Activated naive CD4-positive, alpha-beta T cell treated with anti-CD3 and anti-CD28 coated beads, Interleukin-2, amount 10 ng/mL, durations not matched to agents 7 days and 5 days (primary cell): ENCODE data around the gene GBX1.

Source experiments
- CTCF ChIA-PET: fragments of 350-600 bp; sonication (Branson Sonifier 250); formaldehyde crosslinking; loops from one replicate; lab custom pipeline; 2021; ENCODE audit warnings: antibody characterized with exemption; lab: Charles Lee
- DNase-seq: peaks from one replicate; pipeline ENCODE4 v3.0.0-alpha.2; 2020
- H3K27ac Mint-ChIP-seq: one replicate; pipeline ENCODE4 v1.8.0; 2021; ENCODE audit warnings: mild to moderate bottlenecking, moderate library complexity, mixed read lengths
- H3K27me3 Mint-ChIP-seq: one replicate; pipeline ENCODE4 v1.8.0; 2021; ENCODE audit warnings: mild to moderate bottlenecking, mixed read lengths
- H3K36me3 Mint-ChIP-seq: one replicate; pipeline ENCODE4 v1.8.0; 2021; ENCODE audit warnings: mixed read lengths
- H3K4me1 Mint-ChIP-seq: one replicate; pipeline ENCODE4 v1.8.0; 2021; ENCODE audit warnings: mixed read lengths
- H3K4me3 Mint-ChIP-seq: one replicate; pipeline ENCODE4 v1.8.0; 2021; ENCODE audit warnings: mild to moderate bottlenecking, moderate library complexity, mixed read lengths
- H3K9me3 Mint-ChIP-seq: one replicate; pipeline ENCODE4 v1.8.0; 2021; ENCODE audit warnings: mixed read lengths

The GBX1 gene

DNA sequence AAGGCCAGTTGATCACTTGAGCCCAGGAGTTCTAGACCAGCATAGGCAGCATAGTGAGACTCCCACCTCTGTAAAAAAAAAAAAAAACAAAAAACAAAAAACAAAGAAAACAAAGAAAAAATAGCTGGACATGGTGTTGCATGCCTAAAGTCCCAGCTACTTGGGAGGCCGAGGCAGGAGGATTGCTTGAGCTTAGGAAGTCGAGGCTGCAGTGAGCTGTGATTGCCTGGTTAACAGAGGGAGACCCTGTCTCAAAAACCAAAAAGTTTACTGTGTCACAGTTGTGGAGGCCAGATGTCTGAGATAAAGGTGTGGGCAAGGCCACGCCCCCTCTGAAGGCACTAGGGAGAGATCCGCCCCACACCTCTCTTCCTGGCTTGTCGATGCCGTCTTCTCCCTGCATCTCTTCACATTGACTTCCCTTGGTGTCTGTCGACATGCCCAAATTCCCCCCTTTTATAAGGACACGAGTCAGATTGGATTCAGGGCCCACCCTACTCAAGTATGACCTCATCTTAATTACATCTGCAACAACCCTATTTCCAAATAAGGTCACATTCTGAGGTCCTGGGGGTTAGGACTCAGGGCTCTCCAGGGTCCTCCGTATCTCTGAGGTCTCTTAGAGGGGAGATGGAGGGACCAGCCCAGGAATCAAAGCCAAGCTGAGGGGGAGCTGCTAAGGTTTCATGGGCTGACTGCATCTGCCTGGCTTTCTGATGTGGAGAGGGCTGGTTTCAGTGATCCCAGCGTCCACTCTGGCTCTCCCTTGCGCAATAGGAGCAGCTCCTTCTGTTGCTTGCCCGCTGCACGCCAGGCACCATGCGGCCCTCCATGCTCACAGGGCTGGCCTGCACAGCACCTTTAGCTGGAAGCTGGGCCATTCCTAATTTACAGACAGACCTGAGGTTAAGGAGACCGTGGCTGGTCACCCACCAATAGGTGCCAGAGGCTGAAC lies 58.1 kb downstream of the GBX1 start:
- peaks cover 49% of the 10 kb centered on the region for H3K27me3 Mint-ChIP-seq
- H3K36me3 Mint-ChIP-seq: no peaks in the 10 kb centered on the region
- DNase-seq: no peak
- no peak overlapping the region for H3K27ac Mint-ChIP-seq
- no peak overlapping the region for H3K4me3 Mint-ChIP-seq
- peaks cover 3% of the 10 kb centered on the region for H3K4me1 Mint-ChIP-seq
- CTCF ChIA-PET: interaction anchor here (0.7 to 4.3 kb wide), 13 partner anchors 10 to 211 kb away, joined by 3 to 37 read pairs (median 5); partner anchors contain the start of gene ABCB8
- no peaks in the 10 kb centered on the region for H3K9me3 Mint-ChIP-seq

DNA sequence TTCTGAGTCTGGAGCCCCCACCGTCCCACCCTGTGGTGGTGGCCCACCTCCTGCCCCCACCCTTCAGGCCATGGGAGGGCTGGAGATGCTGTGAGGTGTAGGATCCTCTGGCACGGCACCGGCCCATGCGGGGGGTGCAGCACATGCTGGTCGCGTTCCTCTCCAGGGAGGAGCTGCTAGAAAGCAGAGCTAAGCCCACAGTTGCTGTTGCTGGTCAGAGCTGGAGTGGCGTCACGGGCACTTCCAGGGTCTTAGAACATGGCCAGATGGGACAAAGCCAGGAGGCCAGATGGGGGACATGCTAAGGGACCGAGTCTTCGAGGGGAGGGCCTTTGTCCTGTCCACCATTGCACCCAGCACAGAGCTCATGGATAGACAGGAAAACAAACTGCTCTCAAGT lies 59.6 kb downstream of the GBX1 start:
- no peak overlapping the region for H3K27ac Mint-ChIP-seq
- peaks cover 35% of the 10 kb centered on the region for H3K27me3 Mint-ChIP-seq
- CTCF ChIA-PET: interaction anchor here (1.2 to 2.6 kb wide), 4 partner anchors 17 to 210 kb away, joined by 3 to 10 read pairs (median 8); partner anchors contain the start of gene ABCB8
- H3K36me3 Mint-ChIP-seq: no peaks in the 10 kb centered on the region
- no peak for DNase-seq
- H3K9me3 Mint-ChIP-seq: no peaks in the 10 kb centered on the region
- no peak overlapping the region for H3K4me3 Mint-ChIP-seq
- peaks cover 3% of the 10 kb centered on the region for H3K4me1 Mint-ChIP-seq

DNA sequence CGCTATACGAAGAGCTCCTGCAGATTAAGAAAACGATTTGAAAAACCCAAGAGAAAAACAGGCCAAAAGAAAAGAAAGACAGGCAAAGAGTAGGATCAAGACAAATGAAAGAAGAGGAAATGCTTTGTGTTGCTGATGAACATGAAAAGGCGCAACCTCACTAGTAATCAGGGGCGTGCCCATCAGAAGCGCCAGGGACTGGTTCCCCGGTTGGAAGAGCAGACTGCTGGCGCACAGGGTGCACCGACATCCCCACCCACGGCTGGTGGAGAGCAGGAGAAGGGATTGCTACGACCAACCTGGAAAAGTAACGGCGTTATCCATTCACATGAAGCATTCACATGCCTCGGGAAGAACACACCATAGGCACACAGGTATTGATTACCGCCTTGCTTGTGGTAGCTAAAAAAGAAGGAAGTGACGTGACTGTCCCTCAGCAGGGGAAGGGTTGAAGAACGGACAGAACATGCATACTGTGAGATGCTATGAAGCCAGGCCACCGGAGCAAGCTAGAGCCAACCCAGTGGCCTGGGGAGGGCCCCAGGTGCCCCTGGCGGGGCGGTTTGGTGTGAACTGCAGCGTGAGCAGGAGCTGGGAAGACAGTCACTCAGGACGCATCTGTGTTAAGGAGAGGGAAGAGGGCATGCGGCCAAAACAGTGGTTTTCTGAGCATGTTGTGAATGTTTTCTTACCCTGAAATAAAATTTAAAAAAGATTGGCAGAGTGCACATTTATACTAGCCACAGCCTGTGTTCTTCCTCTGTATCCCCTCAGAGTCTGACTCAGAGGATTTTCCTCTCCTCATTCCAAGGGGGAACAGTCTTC lies 62.9 kb downstream of the GBX1 start:
- no peak overlapping the region for H3K27ac Mint-ChIP-seq
- H3K4me1 Mint-ChIP-seq: no peaks in the 10 kb centered on the region
- no peak overlapping the region for H3K4me3 Mint-ChIP-seq
- no peaks in the 10 kb centered on the region for H3K9me3 Mint-ChIP-seq
- DNase-seq: no peak
- peaks cover 6% of the 10 kb centered on the region for H3K27me3 Mint-ChIP-seq
- no peaks in the 10 kb centered on the region for H3K36me3 Mint-ChIP-seq
- CTCF ChIA-PET: interaction anchor here (1.3 to 3.0 kb wide), 3 partner anchors 7 to 19 kb away, joined by 3 to 14 read pairs (median 8); no protein-coding TSS in a partner anchor

DNA sequence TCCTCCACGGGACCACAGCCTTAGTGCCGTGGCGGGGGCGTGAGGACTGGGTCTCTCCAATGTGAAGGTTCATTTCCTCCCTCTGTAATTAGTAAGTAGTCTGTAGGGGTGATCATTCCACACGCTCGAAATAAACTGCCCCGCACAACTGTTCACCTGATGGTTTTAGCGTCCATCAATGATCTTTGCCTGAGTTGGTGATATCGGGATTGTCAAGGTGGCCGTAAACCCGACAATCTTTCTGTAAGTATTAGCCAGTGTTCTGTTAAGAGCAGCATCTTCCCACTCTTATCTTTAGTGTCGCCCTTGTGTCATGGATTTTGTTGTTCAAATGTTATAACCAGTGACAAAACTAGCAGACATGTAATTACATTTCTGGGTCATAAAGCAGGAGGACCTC lies 63.5 kb downstream of the GBX1 start:
- H3K36me3 Mint-ChIP-seq: no peaks in the 10 kb centered on the region
- H3K4me1 Mint-ChIP-seq: no peaks in the 10 kb centered on the region
- no peak overlapping the region for H3K4me3 Mint-ChIP-seq
- DNase-seq: no peak
- CTCF ChIA-PET: interaction anchor here (1.0 to 3.0 kb wide), 3 partner anchors 8 to 20 kb away, joined by 3 to 14 read pairs (median 8); no protein-coding TSS in a partner anchor
- peaks cover 6% of the 10 kb centered on the region for H3K27me3 Mint-ChIP-seq
- no peak overlapping the region for H3K27ac Mint-ChIP-seq
- H3K9me3 Mint-ChIP-seq: no peaks in the 10 kb centered on the region

DNA sequence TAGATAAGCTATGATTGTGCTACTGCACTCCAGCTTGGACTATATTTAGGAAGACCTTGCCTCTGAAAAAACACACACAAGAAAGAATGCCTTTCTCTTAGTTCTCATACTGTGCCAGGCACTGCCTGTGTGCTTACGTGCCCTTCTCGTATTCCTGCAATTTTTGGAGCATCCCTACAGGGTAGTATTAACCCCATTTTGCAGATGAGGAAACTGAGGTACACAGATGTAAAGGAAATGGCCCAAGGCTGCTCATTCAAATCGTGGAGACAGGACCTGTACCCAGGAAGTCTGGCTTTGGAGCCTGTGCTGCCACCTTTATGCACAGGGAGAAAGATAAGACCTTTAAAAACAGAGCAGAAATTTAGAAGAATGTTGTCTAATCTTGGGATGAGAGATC lies 64.5 kb downstream of the GBX1 start:
- no peak for DNase-seq
- H3K27me3 Mint-ChIP-seq: peaks cover 6% of the 10 kb centered on the region
- no peak overlapping the region for H3K4me3 Mint-ChIP-seq
- CTCF ChIA-PET: interaction anchor here (1.0 to 3.0 kb wide), 4 partner anchors 9 to 21 kb away, joined by 3 to 14 read pairs (median 6); no protein-coding TSS in a partner anchor
- no peaks in the 10 kb centered on the region for H3K36me3 Mint-ChIP-seq
- H3K4me1 Mint-ChIP-seq: no peaks in the 10 kb centered on the region
- no peak overlapping the region for H3K27ac Mint-ChIP-seq
- H3K9me3 Mint-ChIP-seq: no peaks in the 10 kb centered on the region

DNA sequence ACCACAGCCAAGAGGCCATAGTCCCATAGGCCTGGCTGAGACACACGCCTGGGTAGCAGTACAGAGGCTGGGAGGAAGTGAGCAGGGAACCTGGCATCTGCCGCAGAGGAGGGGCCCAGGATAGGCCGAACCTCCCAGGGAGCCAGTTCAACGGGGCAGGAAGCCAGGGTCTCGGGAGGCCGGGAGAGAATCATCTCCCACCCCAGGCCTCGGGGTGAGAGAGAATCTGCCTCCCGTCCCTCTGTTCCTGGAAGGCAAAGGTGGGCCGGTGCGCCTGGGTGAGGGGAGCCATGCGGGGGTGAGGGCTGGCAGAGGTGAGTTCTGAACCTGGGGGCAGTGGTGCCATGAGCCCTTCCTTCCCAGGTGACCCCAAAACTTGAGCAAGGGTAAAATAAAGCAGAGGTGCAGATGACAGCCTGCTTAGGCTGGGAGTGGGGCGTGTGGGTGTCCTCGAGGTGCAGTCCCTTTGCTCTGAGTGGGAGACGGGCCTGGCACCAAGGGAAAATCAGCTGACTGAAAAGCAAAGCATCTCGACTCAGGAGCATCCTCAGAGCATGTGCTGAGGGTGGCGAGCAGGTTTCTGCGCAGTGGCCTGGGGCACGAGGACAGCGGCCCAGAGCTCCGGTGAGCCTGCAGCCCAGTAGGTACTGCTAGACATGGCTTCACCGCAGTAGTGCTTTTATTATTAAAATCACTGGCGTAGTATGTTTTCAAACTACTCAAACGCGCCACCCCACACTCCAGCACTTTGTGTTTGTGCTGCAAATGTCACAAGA lies 65.7 kb downstream of the GBX1 start:
- CTCF ChIA-PET: interaction anchor here (3.0 kb wide), 1 partner anchor 10 kb away, joined by 14 read pairs; no protein-coding TSS in a partner anchor
- no peaks in the 10 kb centered on the region for H3K36me3 Mint-ChIP-seq
- no peak overlapping the region for H3K4me3 Mint-ChIP-seq

DNA sequence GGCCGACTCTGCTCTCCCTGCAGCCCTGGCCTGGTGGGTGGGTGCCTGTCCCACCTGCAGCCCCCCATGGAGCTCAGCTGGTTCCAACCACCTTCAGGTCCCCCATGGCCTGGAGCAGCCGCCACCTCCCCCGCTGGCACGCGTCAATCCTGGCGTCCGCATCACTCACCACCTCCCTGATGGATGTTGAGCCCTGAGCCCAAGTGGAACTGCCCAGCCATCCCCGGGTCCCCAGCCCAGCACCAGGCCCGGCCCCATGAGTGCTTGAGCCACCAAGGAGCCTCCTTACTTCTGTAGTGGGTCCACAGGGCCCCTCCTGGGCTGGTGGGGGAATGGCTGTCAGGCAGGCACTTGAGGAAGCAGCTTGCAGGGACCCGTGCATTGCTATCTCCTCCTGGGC lies 66.6 kb downstream of the GBX1 start:
- CTCF ChIA-PET: interaction anchor here (1.1 kb wide), 1 partner anchor 10 kb away, joined by 5 read pairs; no protein-coding TSS in a partner anchor

More for the DNA sequence above, 65.7 kb downstream of the GBX1 start:
- Mint-ChIP-seq H3K27ac (no peak overlapping the region), H3K4me1 (no peaks in the 10 kb centered on the region), H3K27me3 (peaks cover 6% of the 10 kb centered on the region), H3K9me3 (no peaks in the 10 kb centered on the region)
- DNase-seq: no peak

DNA sequence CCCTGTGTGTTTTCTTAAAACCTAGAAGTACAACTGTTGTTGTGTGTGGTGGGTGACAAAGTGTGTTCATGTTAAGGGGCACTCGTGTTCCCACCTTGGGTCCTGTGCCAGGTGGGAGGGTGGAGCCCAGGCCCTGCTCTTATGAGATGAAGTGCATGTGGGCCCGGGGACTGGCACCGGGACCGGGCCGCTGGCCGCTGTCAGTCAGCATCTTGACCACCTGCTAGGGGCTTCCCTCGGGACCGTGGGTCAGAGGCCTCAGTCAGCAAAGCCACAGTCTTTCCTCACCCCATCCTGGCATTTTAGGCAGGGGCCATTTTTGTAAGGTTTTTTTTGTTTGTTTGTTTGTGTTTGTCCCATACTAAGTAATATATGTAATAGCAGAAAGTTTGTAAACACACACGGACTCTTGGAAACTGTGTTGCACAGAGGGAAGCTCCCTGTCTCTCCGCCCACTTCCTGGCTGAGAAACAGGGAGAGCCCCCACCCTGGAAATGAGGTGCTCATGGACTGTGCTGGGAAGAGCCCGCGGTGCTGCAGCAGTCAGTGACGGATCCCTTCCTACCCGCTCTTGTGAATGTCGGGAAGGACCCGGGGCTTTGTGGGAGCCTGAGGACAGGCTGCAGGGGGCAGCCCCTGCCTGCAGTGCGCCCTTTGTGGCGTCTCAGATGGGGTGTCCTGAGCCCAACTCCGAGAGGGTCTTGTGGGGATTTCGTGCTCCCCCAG lies 67.8 kb downstream of the GBX1 start:
- CTCF ChIA-PET: interaction anchor here (1.1 kb wide), 1 partner anchor 11 kb away, joined by 5 read pairs; no protein-coding TSS in a partner anchor
- peaks cover 3% of the 10 kb centered on the region for H3K27me3 Mint-ChIP-seq
- no peak overlapping the region for H3K27ac Mint-ChIP-seq
- H3K36me3 Mint-ChIP-seq: no peaks in the 10 kb centered on the region
- H3K4me3 Mint-ChIP-seq: no peak overlapping the region
- no peaks in the 10 kb centered on the region for H3K9me3 Mint-ChIP-seq
- no peaks in the 10 kb centered on the region for H3K4me1 Mint-ChIP-seq
- no peak for DNase-seq

More for the DNA sequence above, 66.6 kb downstream of the GBX1 start:
- H3K27ac Mint-ChIP-seq: no peak overlapping the region
- no peaks in the 10 kb centered on the region for H3K4me1 Mint-ChIP-seq
- peaks cover 6% of the 10 kb centered on the region for H3K27me3 Mint-ChIP-seq
- no peaks in the 10 kb centered on the region for H3K36me3 Mint-ChIP-seq
- DNase-seq: no peak
- H3K9me3 Mint-ChIP-seq: no peaks in the 10 kb centered on the region
- no peak overlapping the region for H3K4me3 Mint-ChIP-seq
